ENCODE results near the gene ARHGDIB.

Gene ARHGDIB

DNA sequence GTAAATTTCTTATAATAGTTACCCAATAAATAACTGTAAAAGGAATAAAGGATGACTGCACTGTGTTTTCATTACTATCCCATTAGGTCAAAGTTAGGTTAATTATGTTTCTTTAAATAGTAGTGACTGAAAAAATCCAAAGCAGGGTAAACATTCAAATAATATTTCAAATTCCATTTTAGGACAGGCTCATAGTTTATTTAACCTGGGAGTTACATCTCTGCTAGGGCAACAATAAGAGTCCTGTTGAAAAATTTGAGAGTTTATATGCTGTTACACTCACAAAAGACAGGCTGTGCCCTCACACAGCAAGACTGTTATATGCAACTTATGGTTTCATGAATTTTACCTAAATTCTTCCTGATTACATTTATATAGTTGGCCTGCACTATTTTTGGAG, 31.1 kb downstream of the ARHGDIB start:
- DNase-seq (ENCODE audit: low spot score) = no peak

DNA sequence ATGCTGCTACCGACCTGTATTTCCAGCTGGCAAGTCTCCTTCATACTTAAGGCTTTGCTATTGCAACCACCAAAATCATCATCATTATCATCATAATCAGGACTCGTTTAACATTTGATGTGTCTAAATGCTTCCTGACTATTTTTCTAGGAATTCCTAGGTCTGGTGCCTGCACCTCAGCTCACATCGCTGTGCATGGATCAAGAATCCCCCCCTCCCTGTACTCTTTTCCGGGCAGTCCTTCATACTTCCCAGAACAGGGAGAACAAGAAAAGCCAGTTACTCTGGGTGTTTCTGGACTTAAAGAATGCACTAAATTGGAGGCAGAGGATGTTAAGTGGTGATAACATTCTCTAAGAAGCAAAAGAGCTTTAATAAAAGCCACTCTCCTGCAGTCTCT, 32.5 kb downstream of the ARHGDIB start:
- no peak for DNase-seq (ENCODE audit: low spot score)

DNA sequence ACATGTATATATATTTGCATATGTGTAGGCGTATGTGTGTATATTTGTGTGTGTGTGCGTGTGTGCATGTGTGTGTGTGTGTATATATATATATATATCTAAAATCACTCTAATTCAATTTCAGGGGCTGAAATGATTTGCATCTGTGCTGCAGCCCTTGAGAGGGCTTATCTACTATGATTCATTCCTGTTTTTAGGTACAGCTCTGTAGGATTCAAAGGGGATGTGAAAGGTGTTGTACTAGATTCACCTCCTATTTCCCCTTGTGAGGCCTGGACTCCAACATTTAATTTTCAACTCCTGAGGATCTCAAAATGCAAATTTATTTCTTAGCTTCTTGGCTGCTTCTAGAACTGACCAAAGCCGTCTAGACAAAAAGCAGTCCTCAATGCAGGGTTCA, 34.1 kb downstream of the ARHGDIB start:
- DNase-seq (ENCODE audit: low spot score) = no peak

DNA sequence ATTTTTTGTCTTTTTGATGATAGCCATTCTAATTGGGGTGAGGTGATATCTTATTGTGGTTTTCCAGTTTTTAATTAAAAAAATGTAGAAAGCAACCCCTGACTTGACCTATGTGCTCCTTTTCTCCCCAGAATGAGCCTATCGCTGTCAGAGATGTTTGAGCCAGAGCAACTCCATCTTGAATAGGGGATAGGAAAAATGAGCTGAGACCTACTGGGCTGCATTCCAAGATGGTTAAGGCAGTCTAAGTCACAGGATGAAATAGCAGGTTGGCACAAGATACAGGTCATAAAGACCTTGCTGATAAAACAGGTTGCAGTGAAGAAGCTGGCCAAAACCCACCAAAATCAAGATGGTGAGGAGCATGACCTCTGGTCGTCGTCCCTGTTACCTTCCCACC, 36.9 kb downstream of the ARHGDIB start:
- no peak for DNase-seq (ENCODE audit: low spot score)

DNA sequence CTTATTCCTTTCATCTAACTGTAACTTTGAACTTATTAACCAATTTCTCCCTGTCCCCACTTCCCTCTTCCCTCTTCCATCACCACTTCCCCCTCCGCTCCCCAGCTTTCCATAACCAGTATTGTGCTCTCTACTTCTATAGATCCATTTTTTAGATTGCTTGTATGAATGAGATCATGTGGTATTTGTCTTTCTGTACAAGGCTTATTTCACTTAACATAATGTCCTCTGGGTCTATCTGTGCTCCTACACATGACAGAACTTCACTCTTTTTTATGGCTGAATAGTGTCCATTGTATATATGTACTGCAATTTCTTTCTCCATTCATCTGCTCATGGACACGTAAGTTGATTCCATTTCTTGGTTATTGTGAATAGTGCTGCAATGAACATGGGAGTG, 37.5 kb downstream of the ARHGDIB start:
- DNase-seq (ENCODE audit: low spot score) = no peak

DNA sequence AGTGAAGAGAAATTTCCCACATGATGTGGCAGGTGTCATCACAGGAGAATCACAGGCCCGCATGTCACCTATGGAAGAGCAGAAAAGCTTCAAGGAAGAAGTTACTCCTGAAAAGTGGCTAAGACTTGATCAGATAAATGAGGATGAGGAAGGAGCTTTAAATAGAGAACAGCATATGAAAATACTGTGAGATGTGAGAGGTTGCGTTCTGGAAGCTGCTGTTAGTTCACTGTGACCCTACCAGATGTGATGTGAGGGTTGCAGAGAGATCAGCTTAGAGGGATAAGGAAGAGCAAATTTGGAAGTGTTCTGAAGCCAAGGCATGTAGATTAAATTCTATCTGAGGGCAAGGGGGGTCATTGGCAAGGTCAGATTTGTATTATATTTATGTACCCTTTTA, 40.2 kb downstream of the ARHGDIB start:
- DNase-seq (ENCODE audit: low spot score) = no peak

DNA sequence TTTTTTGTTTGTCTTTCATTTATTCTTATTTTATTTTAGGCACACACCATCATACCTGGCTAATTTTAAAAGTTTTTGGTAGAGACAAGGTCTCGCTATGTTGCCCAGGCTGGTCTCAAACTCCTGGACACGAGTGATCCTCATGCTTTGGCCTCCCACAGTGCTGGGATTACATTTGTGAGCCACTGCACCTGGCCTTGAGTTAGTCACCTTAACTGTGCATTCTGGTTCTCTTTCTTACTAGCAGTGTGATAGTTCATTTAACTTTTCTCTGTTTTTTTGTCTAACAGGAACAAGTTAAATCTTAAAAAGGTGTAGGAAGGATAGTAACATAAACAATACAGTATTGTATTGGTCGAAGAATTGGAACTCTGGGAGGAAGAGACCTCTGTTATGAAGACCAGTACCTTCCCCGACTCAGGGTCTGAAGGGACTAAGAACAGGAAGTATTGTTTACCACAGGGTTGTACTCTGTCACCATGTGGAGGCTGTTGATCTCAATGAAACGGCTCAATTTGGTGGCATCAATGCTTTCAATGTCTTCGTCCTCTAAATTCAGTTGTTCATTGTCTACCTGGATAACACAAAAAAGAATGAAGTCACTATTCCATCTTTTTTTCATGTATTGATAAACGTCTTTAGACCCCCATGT, 40.8 kb downstream of the ARHGDIB start:
- no peak for DNase-seq (ENCODE audit: low spot score)

DNA sequence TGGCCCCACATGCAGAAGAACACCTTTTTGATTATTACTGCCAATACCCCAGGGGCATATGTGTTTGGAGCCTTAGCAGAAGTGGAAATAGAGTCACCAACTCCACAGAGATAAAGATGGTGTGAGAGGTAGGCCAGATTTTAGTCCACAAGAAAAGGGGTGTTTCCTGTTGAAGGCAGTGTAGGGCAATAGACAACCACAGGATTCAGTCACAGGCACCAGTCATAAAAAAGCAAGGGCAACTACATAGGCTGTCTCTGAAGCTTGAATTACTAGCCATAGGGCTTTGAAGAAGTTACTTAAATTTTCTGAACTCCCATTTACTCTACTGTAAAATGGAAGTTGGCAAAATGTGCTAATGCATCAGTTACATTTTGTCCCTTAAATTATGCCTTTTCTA, 41.9 kb downstream of the ARHGDIB start:
- no peak for DNase-seq (ENCODE audit: low spot score)

DNA sequence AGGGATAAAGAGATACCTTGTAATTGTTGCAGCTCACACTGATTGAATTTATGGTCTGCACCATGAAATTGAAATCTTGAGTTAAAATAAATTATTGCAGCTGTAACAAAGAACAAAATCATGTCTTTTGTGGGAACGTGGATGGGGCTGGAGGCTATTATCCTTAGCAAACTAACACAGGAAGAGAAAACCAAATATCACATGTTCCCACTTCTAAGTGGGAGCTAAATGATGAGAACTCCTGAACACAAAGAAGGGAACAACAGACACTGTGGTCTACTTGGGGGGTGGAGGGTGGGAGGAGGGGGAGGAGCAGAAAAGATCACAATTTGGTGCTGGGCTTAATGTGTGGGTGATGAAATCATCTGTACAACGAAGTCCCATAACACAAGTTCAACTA, 45.7 kb downstream of the ARHGDIB start:
- DNase-seq (ENCODE audit: low spot score) = no peak

DNA sequence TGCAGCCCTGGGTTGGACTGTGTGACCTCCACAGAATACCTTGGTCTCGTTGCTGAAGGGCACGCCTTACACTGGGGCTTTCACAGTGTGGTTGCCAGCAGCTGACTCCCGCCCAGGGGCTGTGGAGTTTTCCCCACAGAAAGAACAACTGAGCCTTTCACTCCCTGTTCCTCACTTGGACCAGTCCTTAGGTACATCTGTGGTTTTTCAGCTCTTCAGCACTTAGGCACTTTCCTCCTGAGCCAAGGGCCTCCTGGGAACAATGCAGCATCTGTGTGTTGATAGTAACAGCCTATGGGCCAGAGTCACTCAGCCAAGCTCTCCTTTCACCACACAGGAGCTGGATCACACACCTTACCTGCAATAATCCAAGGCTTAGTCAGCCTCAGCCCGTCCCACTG, 48.0 kb downstream of the ARHGDIB start:
- DNase-seq (ENCODE audit: low spot score) = no peak

DNA sequence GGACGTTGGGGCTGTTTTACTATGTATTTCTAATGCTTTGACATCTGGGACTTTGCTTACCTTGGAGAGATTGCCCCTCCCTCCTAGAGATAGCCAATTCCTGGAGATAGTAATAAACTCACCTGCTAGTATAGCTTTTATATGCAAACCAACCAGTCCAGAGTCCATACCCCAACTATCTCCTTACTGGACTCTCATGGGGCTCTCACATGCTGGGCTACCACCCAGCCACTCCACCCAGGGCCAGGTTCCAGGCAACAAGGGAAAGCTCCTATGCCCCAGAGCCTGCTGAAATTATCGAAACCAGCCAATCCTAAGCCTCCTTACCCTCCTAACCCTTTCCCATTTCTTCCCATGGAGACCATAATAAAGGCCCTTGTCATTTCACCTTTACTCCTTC, 50.3 kb downstream of the ARHGDIB start:
- DNase-seq (ENCODE audit: low spot score) = no peak

DNA sequence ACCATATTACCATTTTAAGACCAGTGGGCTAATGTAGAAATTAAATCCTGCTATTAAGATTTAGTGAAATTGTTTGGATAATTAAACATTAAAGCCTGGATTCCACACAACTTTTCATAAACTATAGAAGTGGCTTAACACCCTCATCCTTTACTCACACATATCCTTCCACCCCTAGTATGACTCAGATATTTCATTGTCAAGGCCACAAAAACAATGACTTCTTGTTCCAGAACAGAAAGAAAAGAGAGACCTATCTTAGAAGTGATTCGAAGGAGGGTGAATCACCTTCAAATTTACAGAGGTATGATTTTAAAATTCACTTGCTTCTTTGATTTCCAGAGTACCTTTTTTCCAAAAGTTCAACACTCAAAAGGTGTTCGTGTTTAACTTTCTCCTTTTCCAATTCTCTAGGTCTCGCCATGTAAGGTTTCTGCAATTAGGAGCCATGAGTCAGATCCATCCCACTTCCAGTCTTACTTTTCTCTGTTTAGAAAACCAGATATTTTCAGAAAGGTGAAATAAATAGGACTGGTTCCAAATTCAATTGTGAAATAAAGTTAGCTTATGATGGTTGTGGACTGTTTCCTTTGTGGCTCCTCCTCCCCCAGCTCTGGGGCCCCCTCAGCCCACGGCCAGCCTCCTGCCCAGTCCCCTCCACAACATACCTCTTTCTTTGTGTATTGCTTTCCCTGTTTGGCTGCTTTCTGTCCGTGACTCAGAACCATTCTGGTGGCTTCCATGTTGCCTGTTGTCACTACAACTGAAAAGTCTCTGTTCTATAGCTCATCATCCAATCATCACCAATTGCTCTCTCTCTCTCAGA, 51.1 kb downstream of the ARHGDIB start:
- DNase-seq (ENCODE audit: low spot score) = peak; percentile 13

DNA sequence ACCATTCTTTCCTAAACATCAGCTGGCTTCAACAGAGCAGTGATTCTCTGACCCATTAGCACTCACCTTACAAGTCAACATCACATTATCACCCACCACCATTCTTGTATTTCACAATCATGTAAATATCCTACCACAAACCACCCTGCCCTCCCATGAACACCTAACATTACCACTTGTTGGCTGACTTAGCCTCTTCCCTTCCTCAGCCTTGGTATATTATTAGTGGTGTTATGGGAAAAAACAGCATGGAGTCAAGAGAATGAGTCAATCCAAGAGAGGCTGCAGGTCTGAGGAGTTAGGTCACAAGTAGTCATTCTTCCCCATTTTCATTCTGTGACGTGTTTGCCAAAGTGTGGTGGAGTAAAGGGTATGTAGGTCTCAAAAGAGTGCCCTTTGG, 53.4 kb downstream of the ARHGDIB start:
- DNase-seq (ENCODE audit: low spot score) = no peak

DNA sequence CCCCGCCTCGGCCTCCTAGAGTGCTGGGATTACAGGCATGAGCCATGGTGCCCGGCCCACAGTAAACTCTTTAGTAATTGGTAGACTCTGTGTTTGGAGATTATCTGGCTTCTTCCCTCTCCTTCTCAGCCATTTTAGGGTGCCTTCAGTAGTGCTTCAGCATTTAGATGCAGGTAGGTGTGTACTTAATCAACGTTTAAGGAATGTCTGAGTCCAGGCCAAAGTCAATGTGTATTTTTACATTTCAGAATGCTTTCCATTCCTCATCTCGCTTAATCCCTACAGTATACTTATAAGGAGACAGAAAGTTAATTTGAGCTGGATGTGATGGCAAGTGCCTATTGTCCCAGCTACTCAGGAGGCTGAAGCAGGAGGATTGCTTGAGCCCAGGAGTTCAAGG, 55.3 kb downstream of the ARHGDIB start:
- DNase-seq (ENCODE audit: low spot score) = no peak

DNA sequence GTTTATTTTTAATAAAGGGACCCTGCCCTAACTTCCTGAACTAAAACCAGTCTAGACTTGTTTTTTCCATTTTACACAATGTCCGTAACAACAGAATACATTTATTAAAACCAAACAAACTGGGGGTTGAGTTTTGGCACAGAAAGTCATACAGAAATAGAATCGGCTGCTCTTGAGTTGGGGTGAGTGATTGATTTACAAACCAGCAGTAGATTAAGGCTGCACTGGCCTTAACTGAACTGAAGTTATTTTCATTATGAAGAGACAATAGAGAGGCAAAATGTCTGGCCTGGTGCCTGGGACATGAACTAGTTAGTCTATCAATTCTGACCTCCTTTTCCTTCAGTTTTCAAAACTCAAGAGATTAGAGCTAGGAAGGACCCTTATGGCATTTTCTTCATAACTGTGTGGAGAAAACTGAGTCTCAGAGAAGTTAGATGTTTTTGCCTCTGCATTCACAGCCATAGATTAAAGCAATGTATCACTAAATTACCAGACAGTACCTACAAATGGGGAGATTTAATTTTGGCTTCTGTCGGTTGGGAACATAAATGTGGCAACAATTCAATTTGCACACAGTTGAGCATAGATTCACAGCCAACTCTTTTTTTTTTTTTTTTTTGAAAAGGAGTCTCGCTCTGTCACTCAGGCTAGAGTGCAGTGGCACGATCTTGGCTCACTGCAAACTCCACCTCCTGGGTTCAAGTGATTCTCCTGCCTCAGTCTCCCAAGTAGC, 56.0 kb downstream of the ARHGDIB start:
- no peak for DNase-seq (ENCODE audit: low spot score)

DNA sequence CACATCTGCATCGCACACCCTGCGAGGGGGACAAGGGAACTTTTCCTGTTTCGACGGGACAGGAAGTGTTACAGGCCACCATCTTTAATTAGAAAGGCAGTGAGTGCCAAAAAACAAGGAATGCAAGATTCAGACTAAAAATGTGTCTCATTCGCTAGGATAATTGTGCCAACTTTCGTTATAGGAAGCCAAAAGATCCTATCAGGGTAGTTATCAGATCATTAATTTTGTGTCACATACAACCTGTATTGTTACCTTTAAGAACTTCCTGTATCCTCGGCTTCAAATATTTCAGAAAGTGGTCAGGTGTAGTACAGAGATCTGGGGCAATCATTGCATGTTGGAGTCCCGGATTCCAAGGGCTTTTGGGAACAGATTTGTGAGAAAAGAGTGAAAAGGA, 56.5 kb downstream of the ARHGDIB start:
- DNase-seq (ENCODE audit: low spot score) = no peak

DNA sequence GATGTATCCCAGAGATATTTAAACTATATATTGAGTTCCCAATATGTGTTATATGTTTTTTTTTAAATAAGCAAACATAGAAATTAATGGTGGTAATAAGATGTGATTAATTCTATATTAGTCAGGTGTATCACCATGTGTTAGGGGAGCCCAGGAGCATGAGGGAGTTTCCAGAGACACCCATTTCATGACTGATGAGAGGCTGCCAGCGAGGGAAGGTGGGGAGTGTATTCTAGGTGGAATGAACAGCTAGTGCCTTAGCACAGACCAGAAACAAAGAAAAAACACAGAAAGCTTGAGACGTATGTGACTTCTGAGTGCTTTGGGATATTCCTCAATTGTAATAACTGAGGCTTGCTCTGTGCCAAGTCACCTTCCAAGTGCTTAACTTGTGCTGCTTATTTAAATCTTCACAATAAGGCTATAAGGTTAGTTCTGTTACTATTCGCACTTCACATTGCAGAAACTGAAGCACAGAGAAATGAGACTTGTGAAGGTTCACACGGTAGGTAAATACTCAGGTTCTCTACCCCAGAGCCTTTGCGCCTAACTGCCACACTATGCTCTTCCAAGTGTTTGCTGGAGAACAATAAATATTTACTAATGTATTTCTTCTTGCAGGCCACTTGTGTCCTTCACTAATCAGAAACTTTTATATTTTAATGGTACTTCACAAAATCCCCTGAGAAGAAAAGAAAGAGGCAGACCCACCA, 57.9 kb downstream of the ARHGDIB start:
- DNase-seq (ENCODE audit: low spot score) = no peak

DNA sequence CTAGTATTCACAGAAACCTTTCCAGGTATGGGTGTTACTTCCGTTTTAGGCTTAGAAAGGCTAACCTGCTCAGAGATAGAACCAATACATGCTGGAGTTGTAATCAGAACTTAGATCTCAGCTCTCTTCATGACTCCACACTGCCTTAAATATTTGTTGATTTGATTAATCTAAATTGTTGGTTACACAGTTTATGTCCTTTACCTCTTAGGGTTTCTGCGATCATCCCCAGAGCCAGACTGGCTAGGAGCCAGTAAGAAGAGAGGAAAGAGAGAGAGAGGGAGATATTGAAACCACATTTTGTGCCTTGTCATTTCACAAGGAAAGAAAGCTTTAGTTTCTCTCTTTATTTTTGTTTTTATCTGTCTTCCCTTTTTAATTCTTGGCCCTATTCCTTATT, 58.9 kb downstream of the ARHGDIB start:
- no peak for DNase-seq (ENCODE audit: low spot score)

DNA sequence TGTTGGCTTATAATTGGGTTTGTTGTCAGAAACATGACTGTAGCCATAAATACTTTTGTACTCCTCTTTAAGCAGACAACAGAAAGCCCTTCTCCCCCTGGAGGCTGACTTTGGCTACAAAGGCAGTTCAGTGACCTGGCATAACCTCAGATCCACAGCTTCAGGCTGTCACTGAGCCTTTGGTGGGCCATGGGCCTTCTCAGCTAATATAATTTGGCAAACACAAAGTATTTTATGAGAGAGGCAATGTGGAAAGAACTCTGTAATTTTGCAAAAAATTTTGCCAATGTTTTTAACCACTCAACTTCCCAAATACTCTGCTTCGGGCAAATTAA, 60.2 kb downstream of the ARHGDIB start:
- no peak for DNase-seq (ENCODE audit: low spot score)

DNA sequence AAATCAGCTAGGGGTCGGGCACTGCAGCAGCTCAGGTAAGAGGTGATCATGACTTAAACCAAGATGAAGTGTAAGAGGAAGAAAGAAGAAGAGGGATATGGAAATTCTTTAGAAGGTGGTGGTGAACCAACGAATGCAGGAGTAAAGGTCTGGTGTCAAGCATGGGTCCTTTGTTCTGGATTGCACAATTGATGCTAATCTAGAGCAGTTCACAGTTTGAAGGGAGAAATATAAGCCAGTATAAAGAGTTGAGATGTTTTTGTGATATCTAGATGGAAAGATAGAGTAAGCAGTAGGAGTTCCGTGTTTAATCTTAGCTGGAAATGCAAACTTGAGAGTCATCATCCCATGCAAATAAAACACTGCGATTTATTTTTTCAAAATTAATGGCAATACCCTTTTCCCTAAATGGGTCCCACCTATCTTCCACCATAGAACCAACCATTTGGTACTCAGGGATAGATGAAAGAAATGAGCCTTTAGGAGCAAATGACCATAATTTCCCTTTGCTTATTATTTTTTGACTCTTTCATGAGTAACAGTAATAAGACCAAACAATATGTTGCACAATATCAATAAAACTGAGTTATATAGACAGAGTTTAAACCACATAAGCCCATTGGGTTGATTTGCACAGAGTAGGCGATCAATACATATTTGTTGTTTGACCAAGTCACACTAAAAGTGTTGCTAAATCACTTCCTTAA, 60.7 kb downstream of the ARHGDIB start:
- DNase-seq (ENCODE audit: low spot score) = no peak

DNA sequence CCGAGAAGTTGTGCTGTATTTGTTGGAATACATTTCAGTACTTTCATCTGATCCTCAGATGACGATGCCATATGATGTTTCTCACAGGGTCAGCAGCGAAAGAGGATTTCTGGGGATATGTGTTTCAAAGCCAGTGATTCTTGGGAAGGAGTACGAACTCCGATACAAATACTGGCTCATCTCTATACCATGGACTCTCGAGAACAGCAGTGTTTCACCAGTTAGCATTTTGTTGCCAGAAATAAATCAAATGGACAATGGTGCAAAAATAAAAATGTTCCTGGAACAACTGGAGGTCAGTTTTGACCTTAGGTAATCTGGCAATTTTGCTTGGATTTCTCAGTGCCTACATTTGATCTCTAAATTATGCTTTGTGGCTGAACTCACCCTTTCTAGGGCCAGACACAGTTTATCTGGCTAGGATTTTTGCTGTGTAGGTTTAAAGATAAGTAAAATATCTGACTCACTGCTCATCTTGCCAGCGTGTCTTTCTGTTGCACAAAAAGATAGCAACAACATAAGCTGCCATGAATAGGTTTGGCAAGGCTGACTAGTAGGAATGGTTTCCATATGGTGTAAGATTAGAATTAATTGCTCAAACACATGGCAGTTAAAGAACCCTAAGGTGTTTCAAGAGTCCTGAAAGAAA, 64.8 kb downstream of the ARHGDIB start:
- no peak for DNase-seq (ENCODE audit: low spot score)

Measured in CD4-positive, alpha-beta T cell treated with Interleukin-2 at 100 ng/mL for 4 hours (primary cell).